ENCODE results near the gene RUNX2.

GRCh38 chr6:45447005-45447404, 118.9 kb downstream of the RUNX2 start:
- no peak for TF ChIP-seq EZH2 (IDR thresholded peaks at IDR 0.05)
- no peak for TF ChIP-seq CTCF (IDR thresholded peaks at IDR 0.05)
- no peak for TF ChIP-seq EZH2phosphoT487 (IDR thresholded peaks at IDR 0.05)
